ENCODE results near the gene PTPN1. TPM values are rescaled to one million over a fixed set of nuclear protein-coding genes. Genes with fewer than 3 reads are reported as not detected.

PTPN1 gene
- total RNA-seq, 1 donor from 2014 or later, result 25.7 TPM

GRCh38 chr20:50515471-50516106, 5.4 kb downstream of the PTPN1 start:
- Histone ChIP-seq H3K4me3 (no peak overlapping the region), H3K9me3 (replicated peaks) (no peaks in the 10 kb centered on the region), H3K27ac (replicated peaks) (no peak overlapping the region), H3K27me3 (ENCODE audit: low read depth) (no peaks in the 10 kb centered on the region), H3K4me1 (peaks cover 100% of the 10 kb centered on the region), H3K36me3 (no peaks in the 10 kb centered on the region)
- intact Hi-C loops (cut with micrococcal nuclease), result no loop called here
- TF ChIP-seq CTCF (IDR thresholded peaks at IDR 0.05; ENCODE audit: borderline replicate concordance), result no peak
- DNase-seq, result no peak

GRCh38 chr20:50516180-50516934, 6.2 kb downstream of the PTPN1 start:
- TF ChIP-seq CTCF (IDR thresholded peaks at IDR 0.05; ENCODE audit: borderline replicate concordance), result no peak
- intact Hi-C loops (cut with micrococcal nuclease), result no loop called here
- DNase-seq, result no peak

GRCh38 chr20:50516935-50517816, 7.0 kb downstream of the PTPN1 start:
- H3K36me3 ChIP-seq, result no peaks in the 10 kb centered on the region
- no peak overlapping the region for H3K4me3 ChIP-seq
- DNase-seq, result no peak
- H3K4me1 ChIP-seq, result peaks cover 100% of the 10 kb centered on the region
- TF ChIP-seq CTCF (IDR thresholded peaks at IDR 0.05; ENCODE audit: borderline replicate concordance), result no peak
- no peak overlapping the region for H3K27ac ChIP-seq (replicated peaks)
- H3K9me3 ChIP-seq (replicated peaks), result no peaks in the 10 kb centered on the region
- intact Hi-C loops (cut with micrococcal nuclease), result no loop called here
- H3K27me3 ChIP-seq (ENCODE audit: low read depth), result no peaks in the 10 kb centered on the region

More at GRCh38 chr20:50516180-50516934, 6.2 kb downstream of the PTPN1 start:
- Histone ChIP-seq H3K9me3 (replicated peaks) (no peaks in the 10 kb centered on the region), H3K27ac (replicated peaks) (no peak overlapping the region), H3K27me3 (ENCODE audit: low read depth) (no peaks in the 10 kb centered on the region), H3K36me3 (no peaks in the 10 kb centered on the region), H3K4me1 (peaks cover 100% of the 10 kb centered on the region), H3K4me3 (no peak overlapping the region)

GRCh38 chr20:50517817-50518154, 7.6 kb downstream of the PTPN1 start:
- H3K4me1 ChIP-seq, result peaks cover 100% of the 10 kb centered on the region
- peak overlapping the region; percentile 22 for H3K27ac ChIP-seq (replicated peaks)
- TF ChIP-seq CTCF (IDR thresholded peaks at IDR 0.05; ENCODE audit: borderline replicate concordance), result no peak
- H3K36me3 ChIP-seq, result no peaks in the 10 kb centered on the region
- no peak overlapping the region for H3K4me3 ChIP-seq
- no peak for DNase-seq
- no peaks in the 10 kb centered on the region for H3K27me3 ChIP-seq (ENCODE audit: low read depth)
- H3K9me3 ChIP-seq (replicated peaks), result no peaks in the 10 kb centered on the region
- intact Hi-C loops (cut with micrococcal nuclease), result no loop called here

- no peak overlapping the region for H3K4me3 ChIP-seq
- H3K27me3 ChIP-seq (ENCODE audit: low read depth), result no peaks in the 10 kb centered on the region
- intact Hi-C loops (cut with micrococcal nuclease), result no loop called here
- no peaks in the 10 kb centered on the region for H3K9me3 ChIP-seq (replicated peaks)
- peaks cover 100% of the 10 kb centered on the region for H3K4me1 ChIP-seq
- H3K36me3 ChIP-seq, result no peaks in the 10 kb centered on the region
- peak overlapping the region; percentile 22 for H3K27ac ChIP-seq (replicated peaks)
- no peak for TF ChIP-seq CTCF (IDR thresholded peaks at IDR 0.05; ENCODE audit: borderline replicate concordance)
- DNase-seq, result no peak
Observed at GRCh38 chr20:50518270-50518721, 8.1 kb downstream of the PTPN1 start.

All from left ventricle myocardium inferior (tissue), 1 donor.